ENCODE measurements around the gene HSD11B1.

Gene HSD11B1

DNA sequence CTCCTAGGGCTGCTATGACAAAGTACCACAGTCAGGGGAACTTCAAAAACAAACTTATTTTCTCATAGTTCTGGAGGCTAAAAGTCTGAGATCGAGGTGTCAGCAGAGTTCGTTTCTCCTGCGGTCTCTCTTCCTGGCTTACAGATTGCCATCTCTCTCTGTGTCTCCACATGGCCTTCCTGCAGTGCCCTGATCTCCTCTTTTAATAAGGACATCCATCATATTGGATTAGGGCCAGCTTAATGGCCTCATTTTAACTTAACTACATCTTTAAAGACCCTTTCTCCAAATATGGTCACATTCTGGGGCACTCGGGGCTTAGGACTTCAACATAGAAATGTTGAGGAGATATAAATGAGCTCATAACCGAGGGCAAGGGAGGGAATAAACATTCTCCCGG is 67.5 kb downstream of the HSD11B1 start:
- TF ChIP-seq, protein P1, sequence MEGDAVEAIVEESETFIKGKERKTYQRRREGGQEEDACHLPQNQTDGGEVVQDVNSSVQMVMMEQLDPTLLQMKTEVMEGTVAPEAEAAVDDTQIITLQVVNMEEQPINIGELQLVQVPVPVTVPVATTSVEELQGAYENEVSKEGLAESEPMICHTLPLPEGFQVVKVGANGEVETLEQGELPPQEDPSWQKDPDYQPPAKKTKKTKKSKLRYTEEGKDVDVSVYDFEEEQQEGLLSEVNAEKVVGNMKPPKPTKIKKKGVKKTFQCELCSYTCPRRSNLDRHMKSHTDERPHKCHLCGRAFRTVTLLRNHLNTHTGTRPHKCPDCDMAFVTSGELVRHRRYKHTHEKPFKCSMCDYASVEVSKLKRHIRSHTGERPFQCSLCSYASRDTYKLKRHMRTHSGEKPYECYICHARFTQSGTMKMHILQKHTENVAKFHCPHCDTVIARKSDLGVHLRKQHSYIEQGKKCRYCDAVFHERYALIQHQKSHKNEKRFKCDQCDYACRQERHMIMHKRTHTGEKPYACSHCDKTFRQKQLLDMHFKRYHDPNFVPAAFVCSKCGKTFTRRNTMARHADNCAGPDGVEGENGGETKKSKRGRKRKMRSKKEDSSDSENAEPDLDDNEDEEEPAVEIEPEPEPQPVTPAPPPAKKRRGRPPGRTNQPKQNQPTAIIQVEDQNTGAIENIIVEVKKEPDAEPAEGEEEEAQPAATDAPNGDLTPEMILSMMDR (IDR thresholded peaks at IDR 0.05; ENCODE audit: control insufficient read depth, insufficient read depth, low read depth, low read length, missing control alignments): no peak
- DNase-seq (ENCODE audit: low read depth): no peak
- no peak overlapping the region for H3K4me3 ChIP-seq (ENCODE audit: control insufficient read depth, low read depth, low read length)

DNA sequence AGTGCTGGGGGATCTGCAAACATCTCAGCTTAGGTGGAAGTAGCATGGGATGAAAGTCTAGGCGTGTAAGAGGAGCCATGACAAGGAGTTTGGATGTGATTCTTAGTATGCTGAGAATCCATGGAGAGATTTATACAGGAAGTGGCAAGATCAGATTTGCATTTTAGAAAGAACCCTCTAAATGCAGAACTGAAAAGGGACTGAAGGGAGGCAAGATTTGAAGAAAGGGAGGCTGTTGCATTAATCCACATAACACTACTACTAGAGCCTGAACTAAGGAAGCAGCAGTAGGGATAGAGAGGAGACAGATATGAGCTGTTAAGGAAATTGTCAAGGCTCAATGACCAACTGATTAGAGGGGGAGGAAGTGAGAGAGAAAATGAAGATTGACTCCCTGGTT is 69.9 kb downstream of the HSD11B1 start:
- no peak for DNase-seq (ENCODE audit: low read depth)
- TF ChIP-seq, protein P1 (IDR thresholded peaks at IDR 0.05; ENCODE audit: control insufficient read depth, insufficient read depth, low read depth, low read length, missing control alignments): no peak
- no peak overlapping the region for H3K4me3 ChIP-seq (ENCODE audit: control insufficient read depth, low read depth, low read length)

DNA sequence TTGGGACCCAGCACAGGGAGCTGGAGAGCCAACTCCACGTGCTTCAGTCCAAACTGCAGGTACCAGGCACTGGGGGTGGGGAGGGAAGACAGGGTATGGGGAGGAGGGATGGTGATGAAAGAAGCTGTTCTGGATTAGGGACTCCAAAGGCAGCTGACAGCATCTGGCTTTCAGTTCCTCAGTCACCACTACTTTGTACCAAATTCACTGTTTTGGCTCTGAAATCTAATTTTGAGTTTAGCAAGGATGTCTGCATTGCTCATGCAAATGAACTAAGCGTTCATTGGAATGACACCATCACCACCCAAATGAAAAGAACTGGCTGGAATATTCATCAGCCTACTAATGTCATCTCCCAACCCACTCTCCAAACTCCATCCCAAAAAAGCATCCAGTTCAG is 71.0 kb downstream of the HSD11B1 start:
- H3K4me3 ChIP-seq (ENCODE audit: control insufficient read depth, low read depth, low read length): no peak overlapping the region
- TF ChIP-seq, protein P1 (IDR thresholded peaks at IDR 0.05; ENCODE audit: control insufficient read depth, insufficient read depth, low read depth, low read length, missing control alignments): no peak
- no peak for DNase-seq (ENCODE audit: low read depth)

DNA sequence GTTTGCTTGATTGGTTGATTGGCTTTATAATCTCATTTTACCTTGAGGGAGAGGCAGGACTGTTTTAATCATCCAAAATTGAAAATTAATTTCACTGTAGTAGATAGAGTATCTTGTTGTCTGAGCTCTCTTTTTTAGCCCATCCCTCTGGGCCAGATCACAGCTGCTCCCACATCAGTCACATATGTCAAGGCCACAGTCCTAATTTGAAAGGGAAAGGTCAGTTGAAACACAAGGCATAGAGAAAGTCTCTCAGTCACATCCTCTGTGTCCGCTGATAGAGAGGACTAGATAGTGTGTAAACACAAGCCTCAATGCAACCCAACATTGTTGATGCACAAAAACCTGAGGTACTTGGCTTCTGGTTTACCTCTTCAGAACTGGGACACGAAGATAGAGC is 72.9 kb downstream of the HSD11B1 start:
- no peak overlapping the region for H3K4me3 ChIP-seq (ENCODE audit: control insufficient read depth, low read depth, low read length)
- TF ChIP-seq, protein P1 (IDR thresholded peaks at IDR 0.05; ENCODE audit: control insufficient read depth, insufficient read depth, low read depth, low read length, missing control alignments): no peak
- no peak for DNase-seq (ENCODE audit: low read depth)

DNA sequence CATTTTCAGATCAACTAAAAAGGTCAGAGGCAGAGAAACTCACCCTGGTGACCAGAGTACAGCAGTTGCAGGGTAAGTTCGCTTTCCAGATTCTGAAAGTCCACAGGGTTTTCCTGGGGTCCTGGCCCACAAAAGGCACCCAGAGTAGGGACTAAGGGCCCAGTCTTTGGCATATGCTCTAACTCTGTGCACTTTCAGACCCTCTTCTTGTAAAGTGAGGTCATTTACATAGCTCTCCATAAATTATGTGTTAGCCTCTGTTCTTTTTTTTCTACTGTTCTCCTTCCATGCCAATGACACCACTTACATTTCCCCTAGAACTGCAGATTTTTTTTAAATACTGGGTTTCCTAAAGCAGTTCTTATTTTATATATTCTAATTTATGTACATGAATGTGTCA is 73.5 kb downstream of the HSD11B1 start:
- DNase-seq (ENCODE audit: low read depth): no peak
- TF ChIP-seq, protein P1 (IDR thresholded peaks at IDR 0.05; ENCODE audit: control insufficient read depth, insufficient read depth, low read depth, low read length, missing control alignments): no peak
- no peak overlapping the region for H3K4me3 ChIP-seq (ENCODE audit: control insufficient read depth, low read depth, low read length)

DNA sequence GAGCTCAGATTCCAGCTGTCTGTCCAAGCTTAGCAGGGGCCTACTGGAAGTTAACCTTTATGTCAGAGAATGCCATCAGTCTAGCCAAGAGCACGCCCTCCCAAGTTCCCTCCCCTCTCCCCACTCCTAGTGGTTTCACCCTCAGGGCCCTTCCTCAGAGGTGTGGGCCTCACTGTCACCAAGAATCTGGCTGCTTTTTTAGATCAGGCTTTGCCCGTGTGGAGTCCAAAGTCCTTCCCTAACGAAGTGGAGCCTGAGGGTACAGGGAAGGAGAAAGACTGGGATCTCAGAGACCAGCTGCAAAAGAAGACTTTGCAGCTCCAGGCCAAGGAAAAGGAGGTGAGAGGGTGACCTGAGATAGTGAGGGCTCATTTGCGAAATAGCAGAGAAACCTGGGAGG is 75.6 kb downstream of the HSD11B1 start:
- TF ChIP-seq, protein P1 (IDR thresholded peaks at IDR 0.05; ENCODE audit: control insufficient read depth, insufficient read depth, low read depth, low read length, missing control alignments): no peak
- DNase-seq (ENCODE audit: low read depth): no peak
- no peak overlapping the region for H3K4me3 ChIP-seq (ENCODE audit: control insufficient read depth, low read depth, low read length)

DNA sequence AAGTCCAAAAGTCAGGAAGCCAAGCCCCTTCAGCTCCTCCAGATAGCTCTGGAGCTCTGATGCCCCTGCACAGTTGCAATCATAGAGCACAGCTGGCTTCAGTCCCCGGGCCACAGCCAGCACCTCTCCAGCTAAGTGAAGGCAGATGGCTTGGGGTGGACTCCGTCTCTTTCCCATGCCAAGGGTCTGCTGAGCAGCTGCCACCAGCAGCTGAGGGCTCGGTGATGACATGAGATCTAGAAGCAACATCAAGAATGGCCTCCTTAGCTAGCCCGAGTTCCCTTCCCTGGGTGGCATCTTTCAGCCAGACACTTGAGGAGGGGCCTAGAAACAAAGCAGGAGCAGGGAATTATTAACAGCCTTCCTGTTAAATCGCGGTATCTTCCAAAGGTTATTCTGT is 78.7 kb downstream of the HSD11B1 start:
- TF ChIP-seq, protein P1 (IDR thresholded peaks at IDR 0.05; ENCODE audit: control insufficient read depth, insufficient read depth, low read depth, low read length, missing control alignments): no peak

More for the DNA sequence above, 78.7 kb downstream of the HSD11B1 start:
- no peak for DNase-seq (ENCODE audit: low read depth)
- H3K4me3 ChIP-seq (ENCODE audit: control insufficient read depth, low read depth, low read length): no peak overlapping the region; the same call in 1 of the 2 replicates

Data from AG09309 (cell line).